HUES64 (cell line): Measurements from ENCODE around the gene GHRHR.

Source experiments
- H3K27ac ChIP-seq: 2 replicates; pipeline ENCODE4 v1.7.0; 2013; ENCODE audit warnings: low read depth, low read length, inconsistent platforms
- H3K27me3 ChIP-seq: 2 replicates; pipeline ENCODE4 v1.6.1; 2013; ENCODE audit warnings: mild to moderate bottlenecking, low read length; ENCODE audit not compliant: insufficient read depth
- H3K36me3 ChIP-seq: 2 replicates; pipeline ENCODE4 v1.6.1; 2013; ENCODE audit warnings: mild to moderate bottlenecking, low read length; ENCODE audit not compliant: insufficient read depth
- H3K4me1 ChIP-seq: 2 replicates; pipeline ENCODE4 v1.6.1; 2013; ENCODE audit warnings: mild to moderate bottlenecking, low read length, moderate library complexity; ENCODE audit not compliant: insufficient read depth
- H3K4me3 ChIP-seq: 2 replicates; pipeline ENCODE4 v1.5.1; 2013; ENCODE audit warnings: mild to moderate bottlenecking, low read length, moderate library complexity
- H3K9ac ChIP-seq: 2 replicates; pipeline ENCODE4 v1.6.1; 2013; ENCODE audit warnings: mild to moderate bottlenecking, low read depth, low read length
- H3K9me3 ChIP-seq: 2 replicates; pipeline ENCODE4 v1.6.1; 2013; ENCODE audit warnings: low read depth, low read length; ENCODE audit not compliant: insufficient read depth
- WGBS: fragments of 150-250, 120-280 bp; methylation state at CpG from one replicate; pipeline ENCODE4 v1.1.7; 2013; ENCODE audit warnings: missing lambda C conversion rate; 5-methylcytosine and 5-hydroxymethylcytosine counted together

Gene GHRHR

GRCh38 chr7:31028417-31028992 lies 64.8 kb downstream of the GHRHR start:
- 94% methylated on average over 18 of the region's 18 CpGs for WGBS
- H3K9ac ChIP-seq, result no peak overlapping the region
- H3K4me1 ChIP-seq, result 0 out of 2 replicates have a peak, but pooled peaks cover 5% of the 10 kb centered on the region
- no peaks in the 10 kb centered on the region for H3K27me3 ChIP-seq
- no peaks in the 10 kb centered on the region for H3K9me3 ChIP-seq
- no peak overlapping the region for H3K4me3 ChIP-seq
- H3K36me3 ChIP-seq, result no peaks in the 10 kb centered on the region
- H3K27ac ChIP-seq, result no peak overlapping the region
